ENCODE measurements around the gene RNF6. TPM values are rescaled to one million over a fixed set of nuclear protein-coding genes. Genes with fewer than 3 reads are reported as not detected.

The RNF6 gene
- total RNA-seq, 1 experiment from 2014 or later = 34.0 TPM

DNA sequence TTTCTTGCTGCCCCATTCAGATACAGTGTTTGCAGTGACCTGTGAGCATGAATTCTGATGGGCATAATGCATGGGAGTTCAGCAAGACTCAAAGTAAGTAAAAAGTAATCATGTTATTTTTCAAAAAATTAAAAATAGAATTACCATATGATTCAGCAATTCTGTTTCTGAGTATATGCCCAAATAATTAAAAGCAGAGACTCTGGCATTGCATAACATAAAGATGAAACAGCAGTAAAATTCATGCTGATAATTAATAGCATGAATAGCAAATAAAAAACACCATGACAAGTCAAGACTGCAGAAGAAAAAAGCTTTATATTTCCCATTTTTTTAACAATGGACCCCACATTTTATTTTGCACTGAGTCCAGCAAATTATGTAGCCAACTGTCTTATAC lies 21.3 kb downstream of the RNF6 start:
- H4K20me1 ChIP-seq (ENCODE audit: low read length) = no peaks in the 10 kb centered on the region
- DNase-seq (no peak), ATAC-seq (no peak)
- intact Hi-C loops (cut with micrococcal nuclease) = no loop called here
- no peaks in the 10 kb centered on the region for H3K9me3 ChIP-seq (ENCODE audit: low read length)
- H3F3A ChIP-seq (ENCODE audit: low read length, unreplicated experiment) = no peaks in the 10 kb centered on the region
- H3K27me3 ChIP-seq (ENCODE audit: low read length) = no peaks in the 10 kb centered on the region
- no peaks in the 10 kb centered on the region for H3K4me1 ChIP-seq (ENCODE audit: insufficient read depth, low read length)
- ChIA-PET POLR2A (ENCODE audit: unreplicated experiment) (no interaction called here), CTCF (no interaction called here)
- H3K27ac ChIP-seq (ENCODE audit: low read length) = no peak overlapping the region
- H3K4me2 ChIP-seq (ENCODE audit: low read length) = no peak overlapping the region
- H3K4me3 ChIP-seq (ENCODE audit: low read length) = no peak overlapping the region
- no TSS peak for BruUV-seq (replicated peaks)
- TF ChIP-seq, protein P1, sequence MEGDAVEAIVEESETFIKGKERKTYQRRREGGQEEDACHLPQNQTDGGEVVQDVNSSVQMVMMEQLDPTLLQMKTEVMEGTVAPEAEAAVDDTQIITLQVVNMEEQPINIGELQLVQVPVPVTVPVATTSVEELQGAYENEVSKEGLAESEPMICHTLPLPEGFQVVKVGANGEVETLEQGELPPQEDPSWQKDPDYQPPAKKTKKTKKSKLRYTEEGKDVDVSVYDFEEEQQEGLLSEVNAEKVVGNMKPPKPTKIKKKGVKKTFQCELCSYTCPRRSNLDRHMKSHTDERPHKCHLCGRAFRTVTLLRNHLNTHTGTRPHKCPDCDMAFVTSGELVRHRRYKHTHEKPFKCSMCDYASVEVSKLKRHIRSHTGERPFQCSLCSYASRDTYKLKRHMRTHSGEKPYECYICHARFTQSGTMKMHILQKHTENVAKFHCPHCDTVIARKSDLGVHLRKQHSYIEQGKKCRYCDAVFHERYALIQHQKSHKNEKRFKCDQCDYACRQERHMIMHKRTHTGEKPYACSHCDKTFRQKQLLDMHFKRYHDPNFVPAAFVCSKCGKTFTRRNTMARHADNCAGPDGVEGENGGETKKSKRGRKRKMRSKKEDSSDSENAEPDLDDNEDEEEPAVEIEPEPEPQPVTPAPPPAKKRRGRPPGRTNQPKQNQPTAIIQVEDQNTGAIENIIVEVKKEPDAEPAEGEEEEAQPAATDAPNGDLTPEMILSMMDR (conservative IDR thresholded peaks at IDR 0.05; ENCODE audit: low read depth, low read length) = no peak
- TF ChIP-seq EZH2phosphoT487 (IDR thresholded peaks at IDR 0.05; ENCODE audit: borderline replicate concordance, low read length) (no peak), EZH2 (IDR thresholded peaks at IDR 0.05; ENCODE audit: low read length, unreplicated experiment) (no peak)
- no peaks in the 10 kb centered on the region for H3K79me2 ChIP-seq (ENCODE audit: low read length)
- H3K9ac ChIP-seq (ENCODE audit: low read length) = no peak overlapping the region
- no peaks in the 10 kb centered on the region for H3K36me3 ChIP-seq (ENCODE audit: low read depth, low read length)
- H2AFZ ChIP-seq (ENCODE audit: low read length) = no peak overlapping the region
- no peaks in the 10 kb centered on the region for H3K9me2 ChIP-seq (replicated peaks; ENCODE audit: low read length)

- H3K27me3 ChIP-seq (ENCODE audit: low read length) = no peaks in the 10 kb centered on the region
- H3K9me3 ChIP-seq (ENCODE audit: low read length) = no peaks in the 10 kb centered on the region
- no TSS peak for BruUV-seq (replicated peaks)
- H3F3A ChIP-seq (ENCODE audit: low read length, unreplicated experiment) = no peaks in the 10 kb centered on the region
- no peak overlapping the region for H3K4me2 ChIP-seq (ENCODE audit: low read length)
- H3K9ac ChIP-seq (ENCODE audit: low read length) = no peak overlapping the region
- H3K79me2 ChIP-seq (ENCODE audit: low read length) = no peaks in the 10 kb centered on the region
- no peaks in the 10 kb centered on the region for H3K36me3 ChIP-seq (ENCODE audit: low read depth, low read length)
- no peaks in the 10 kb centered on the region for H4K20me1 ChIP-seq (ENCODE audit: low read length)
- intact Hi-C loops (cut with micrococcal nuclease) = no loop called here
- TF ChIP-seq EZH2phosphoT487 (IDR thresholded peaks at IDR 0.05; ENCODE audit: borderline replicate concordance, low read length) (no peak), EZH2 (IDR thresholded peaks at IDR 0.05; ENCODE audit: low read length, unreplicated experiment) (no peak)
- TF ChIP-seq, protein P1 (conservative IDR thresholded peaks at IDR 0.05; ENCODE audit: low read depth, low read length) = no peak
- H3K27ac ChIP-seq (ENCODE audit: low read length) = no peak overlapping the region
- no peak for DNase-seq
- no peak overlapping the region for H3K4me3 ChIP-seq (ENCODE audit: low read length)
- no peaks in the 10 kb centered on the region for H3K4me1 ChIP-seq (ENCODE audit: insufficient read depth, low read length)
- ChIA-PET POLR2A (ENCODE audit: unreplicated experiment) (no interaction called here), CTCF (no interaction called here)
- H3K9me2 ChIP-seq (replicated peaks; ENCODE audit: low read length) = no peaks in the 10 kb centered on the region
- H2AFZ ChIP-seq (ENCODE audit: low read length) = no peak overlapping the region
- ATAC-seq = no peak
Measured at GRCh38 chr13:26198116-26198515, 24.0 kb downstream of the RNF6 start.

- no peak overlapping the region for H2AFZ ChIP-seq (ENCODE audit: low read length)
- H3K9me3 ChIP-seq (ENCODE audit: low read length) = no peaks in the 10 kb centered on the region
- no peaks in the 10 kb centered on the region for H3F3A ChIP-seq (ENCODE audit: low read length, unreplicated experiment)
- no peaks in the 10 kb centered on the region for H3K27me3 ChIP-seq (ENCODE audit: low read length)
- H3K27ac ChIP-seq (ENCODE audit: low read length) = no peak overlapping the region
- POLR2A ChIA-PET (ENCODE audit: unreplicated experiment) = no interaction called here
- no peaks in the 10 kb centered on the region for H4K20me1 ChIP-seq (ENCODE audit: low read length)
- H3K9ac ChIP-seq (ENCODE audit: low read length) = no peak overlapping the region
- CTCF ChIA-PET = no interaction called here
- ATAC-seq = no peak
- intact Hi-C loops (cut with micrococcal nuclease) = no loop called here
- no peaks in the 10 kb centered on the region for H3K4me1 ChIP-seq (ENCODE audit: insufficient read depth, low read length)
- H3K36me3 ChIP-seq (ENCODE audit: low read depth, low read length) = no peaks in the 10 kb centered on the region
- no peak for DNase-seq
- H3K4me2 ChIP-seq (ENCODE audit: low read length) = no peak overlapping the region
- H3K4me3 ChIP-seq (ENCODE audit: low read length) = no peak overlapping the region
- BruUV-seq (replicated peaks) = no TSS peak
- no peaks in the 10 kb centered on the region for H3K79me2 ChIP-seq (ENCODE audit: low read length)
- TF ChIP-seq EZH2phosphoT487 (IDR thresholded peaks at IDR 0.05; ENCODE audit: borderline replicate concordance, low read length) (no peak), EZH2 (IDR thresholded peaks at IDR 0.05; ENCODE audit: low read length, unreplicated experiment) (no peak)
- TF ChIP-seq, protein P1 (conservative IDR thresholded peaks at IDR 0.05; ENCODE audit: low read depth, low read length) = no peak
- H3K9me2 ChIP-seq (replicated peaks; ENCODE audit: low read length) = no peaks in the 10 kb centered on the region
Measured at GRCh38 chr13:26197298-26197697, 24.8 kb downstream of the RNF6 start.

Data from PC-3 (cell line).